Hematopoietic multipotent progenitor cell treated with erythropoietin and hydrocortisone succinate and interleukin-3 and kit ligand, for 17 days (in vitro differentiated cells): ENCODE results near the gene IKZF2.

Experiments used
- DNase-seq: peaks from one replicate; pipeline ENCODE4 v3.0.0-alpha.2; 2015; ENCODE audit warnings: low spot score

IKZF2 gene

DNA sequence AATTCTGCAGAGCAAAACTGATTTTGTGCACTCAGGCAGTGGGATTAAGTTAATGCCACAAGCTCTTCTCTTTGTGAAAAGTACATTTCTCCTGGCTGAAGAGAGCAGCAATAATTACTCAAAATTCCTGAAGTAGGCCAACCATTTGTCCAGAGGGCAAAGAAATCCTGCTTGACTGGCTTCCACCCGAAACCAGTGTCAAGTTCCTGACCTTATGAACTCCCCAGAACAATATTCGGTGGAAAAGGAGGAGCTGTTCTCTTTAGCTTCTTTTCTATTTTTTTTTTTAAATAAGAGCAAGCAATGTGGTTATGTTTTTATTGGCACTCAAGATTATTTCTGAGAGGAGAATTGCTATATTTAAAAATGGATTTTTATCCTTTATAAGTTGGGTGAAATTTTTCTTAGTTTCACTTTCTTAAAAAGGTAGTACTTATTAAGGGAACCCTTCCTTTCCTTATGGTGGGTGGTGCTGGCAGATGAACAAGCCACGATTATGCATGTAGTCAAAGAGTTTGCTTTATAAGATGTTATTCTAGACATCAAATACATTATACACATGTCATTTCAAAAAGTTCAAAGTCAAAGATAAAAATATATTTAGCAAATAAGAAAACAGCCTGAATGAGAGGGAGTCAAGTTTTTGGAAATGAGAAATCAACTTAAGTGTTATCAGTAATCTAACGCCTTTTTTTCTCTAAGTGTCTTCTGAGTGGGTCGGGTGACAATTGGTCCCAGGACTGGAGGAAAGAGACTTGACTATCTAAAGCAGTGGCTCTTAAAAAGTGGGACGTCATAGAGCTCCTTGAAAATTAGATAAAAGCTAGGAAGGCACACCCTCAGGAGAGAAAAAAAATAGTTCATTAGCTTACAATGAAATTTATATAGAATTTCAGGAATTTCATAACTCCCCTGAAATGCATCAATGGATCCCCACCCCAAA, 194.5 kb downstream of the IKZF2 start:
- no peak for DNase-seq

DNA sequence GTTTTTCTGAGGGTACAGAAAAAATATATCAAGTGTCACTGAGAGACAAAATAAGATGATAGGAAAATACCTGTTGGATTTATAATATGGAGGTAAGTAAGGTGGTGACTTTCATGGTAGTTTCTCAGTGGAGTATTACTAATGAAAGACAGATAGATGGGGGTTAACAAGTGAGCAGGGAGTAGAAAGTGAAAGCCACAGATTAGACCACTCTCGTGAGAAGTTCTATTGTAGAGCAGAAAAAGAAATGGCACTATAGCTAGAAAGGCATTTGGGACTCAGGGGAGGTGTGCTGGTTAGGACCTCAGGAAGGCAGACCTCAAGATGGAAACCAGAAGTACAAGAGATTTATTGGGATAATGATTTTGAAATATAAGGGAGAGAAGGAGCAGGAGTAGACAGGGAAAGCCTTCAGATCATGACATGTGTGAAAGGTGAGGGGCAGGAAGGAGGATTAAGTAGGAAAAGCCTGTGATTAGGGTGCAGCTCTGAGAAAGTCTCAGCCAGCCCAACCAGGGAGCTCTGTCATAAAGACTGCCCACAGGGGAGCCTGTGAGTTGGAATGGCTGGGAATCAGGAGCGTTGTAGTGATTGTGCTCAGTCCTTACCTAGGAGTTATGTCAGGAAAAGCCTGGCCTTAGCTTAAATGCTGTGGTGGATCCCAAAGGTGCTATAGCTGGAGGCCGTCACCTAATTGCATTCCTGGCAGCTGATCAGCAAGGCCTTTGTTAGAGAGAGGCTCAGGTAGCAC, 198.1 kb downstream of the IKZF2 start:
- DNase-seq = no peak

GRCh38 chr2:212949786-212950185, 201.6 kb downstream of the IKZF2 start:
- no peak for DNase-seq
